Measurements from ENCODE around the gene RBM19.

RBM19 gene

GRCh38 chr12:113860950-113861349 lies 105.2 kb downstream of the RBM19 start:
- no peak for TF ChIP-seq CTCF (conservative IDR thresholded peaks at IDR 0.05)
- TF ChIP-seq ZFX (IDR thresholded peaks at IDR 0.05) = no peak
- no peak overlapping the region for H3K27ac ChIP-seq

- TF ChIP-seq CTCF (conservative IDR thresholded peaks at IDR 0.05) = no peak
- TF ChIP-seq ZFX (IDR thresholded peaks at IDR 0.05) = no peak
- H3K27ac ChIP-seq = no peak overlapping the region
Measured at GRCh38 chr12:113860059-113860820, 105.9 kb downstream of the RBM19 start.

- TF ChIP-seq CTCF (conservative IDR thresholded peaks at IDR 0.05) (no peak), ZFX (IDR thresholded peaks at IDR 0.05) (no peak)
- no peak overlapping the region for H3K27ac ChIP-seq
Measured at GRCh38 chr12:113858841-113859386, 107.2 kb downstream of the RBM19 start.

- no peak for TF ChIP-seq CTCF (conservative IDR thresholded peaks at IDR 0.05)
- TF ChIP-seq ZFX (IDR thresholded peaks at IDR 0.05) = no peak
Measured at GRCh38 chr12:113857371-113857770, 108.8 kb downstream of the RBM19 start.

GRCh38 chr12:113855998-113856397 lies 110.1 kb downstream of the RBM19 start:
- TF ChIP-seq CTCF (conservative IDR thresholded peaks at IDR 0.05) (no peak), ZFX (IDR thresholded peaks at IDR 0.05) (no peak)
- no peak overlapping the region for H3K27ac ChIP-seq

More at GRCh38 chr12:113857371-113857770, 108.8 kb downstream of the RBM19 start:
- H3K27ac ChIP-seq = no peak overlapping the region

GRCh38 chr12:113854385-113855142 lies 111.6 kb downstream of the RBM19 start:
- TF ChIP-seq CTCF (conservative IDR thresholded peaks at IDR 0.05) (no peak), ZFX (IDR thresholded peaks at IDR 0.05) (no peak)
- no peak overlapping the region for H3K27ac ChIP-seq

- TF ChIP-seq CTCF (conservative IDR thresholded peaks at IDR 0.05) = no peak
- TF ChIP-seq ZFX (IDR thresholded peaks at IDR 0.05) = no peak
- H3K27ac ChIP-seq = no peak overlapping the region
Measured at GRCh38 chr12:113853491-113853890, 112.6 kb downstream of the RBM19 start.
